Measurements from ENCODE around the gene EGR1. TPM values are rescaled to one million over a fixed set of nuclear protein-coding genes. Genes with fewer than 3 reads are reported as not detected.
"Not testable (repeated sequence)": the region's sequence is repeated elsewhere in the genome, so short reads cannot be mapped to it uniquely, and the experiment has no call there.

The EGR1 gene
- total RNA-seq, 3 donors from 2014 or later, result 16.8 to 90.0 (median 23.5) TPM

- Histone ChIP-seq H3K9me3 (no peaks in the 10 kb centered on the region), H3K4me3 (no peak overlapping the region), H3K36me3 (ENCODE audit: low read depth) (peaks cover 8% of the 10 kb centered on the region), H3K4me1 (ENCODE audit: low read depth) (no peaks in the 10 kb centered on the region)
- ATAC-seq, result peak; percentile 88
- peak in 1 of 3 donors; percentile 47 for DNase-seq
- TF ChIP-seq CTCF (IDR thresholded peaks at IDR 0.05), result peak; percentile 43
- intact Hi-C loops (cut with DNase I, micrococcal nuclease), result loop anchor here (5.0 to 10.0 kb wide), 2 partner anchors 49 to 51 kb away; no protein-coding TSS in a partner anchor
These were observed 38.4 kb downstream of the EGR1 start for GRCh38 chr5:138503487-138504270.

- ATAC-seq (no peak), DNase-seq (no peak)
- no peak for TF ChIP-seq CTCF (IDR thresholded peaks at IDR 0.05)
- H3K9me3 ChIP-seq, result no peaks in the 10 kb centered on the region
- H3K4me3 ChIP-seq, result no peak overlapping the region
- intact Hi-C loops (cut with DNase I, micrococcal nuclease), result loop anchor here (5.0 to 10.0 kb wide), 2 partner anchors 50 to 52 kb away; no protein-coding TSS in a partner anchor
- H3K4me1 ChIP-seq (ENCODE audit: low read depth), result no peaks in the 10 kb centered on the region
- peaks cover 8% of the 10 kb centered on the region for H3K36me3 ChIP-seq (ENCODE audit: low read depth)
These were observed 39.5 kb downstream of the EGR1 start for GRCh38 chr5:138504799-138505198.

- no peaks in the 10 kb centered on the region for H3K4me1 ChIP-seq (ENCODE audit: low read depth)
- no peak overlapping the region for H3K4me3 ChIP-seq
- peaks cover 9% of the 10 kb centered on the region for H3K36me3 ChIP-seq (ENCODE audit: low read depth)
- intact Hi-C loops (cut with DNase I, micrococcal nuclease), result loop anchor here in 1 of 2 donors (10.0 kb wide), 1 partner anchor 52 kb away; no protein-coding TSS in a partner anchor
- no peaks in the 10 kb centered on the region for H3K9me3 ChIP-seq
- ATAC-seq (no peak), DNase-seq (no peak)
- TF ChIP-seq CTCF (IDR thresholded peaks at IDR 0.05), result no peak
These were observed 41.4 kb downstream of the EGR1 start for GRCh38 chr5:138506370-138507306.

- not testable (repeated sequence) for H3K9me3 ChIP-seq; ATAC-seq; H3K4me1 ChIP-seq (ENCODE audit: low read depth); DNase-seq; H3K4me3 ChIP-seq
- H3K36me3 ChIP-seq (ENCODE audit: low read depth), result peaks cover 12% of the 10 kb centered on the region
- intact Hi-C loops (cut with DNase I, micrococcal nuclease), result loop anchor here in 1 of 2 donors (10.0 kb wide), 1 partner anchor 53 kb away; no protein-coding TSS in a partner anchor
These were observed 42.2 kb downstream of the EGR1 start for GRCh38 chr5:138507485-138507884.

GRCh38 chr5:138508958-138509357, 43.7 kb downstream of the EGR1 start:
- H3K4me3 ChIP-seq, result no peak overlapping the region
- no peak for TF ChIP-seq CTCF (IDR thresholded peaks at IDR 0.05)
- no peaks in the 10 kb centered on the region for H3K9me3 ChIP-seq
- H3K4me1 ChIP-seq (ENCODE audit: low read depth), result no peaks in the 10 kb centered on the region
- intact Hi-C loops (cut with DNase I, micrococcal nuclease), result loop anchor here in 1 of 2 donors (10.0 kb wide), 1 partner anchor 54 kb away; no protein-coding TSS in a partner anchor
- no peak for DNase-seq
- no peak for ATAC-seq
- H3K36me3 ChIP-seq (ENCODE audit: low read depth), result peaks cover 12% of the 10 kb centered on the region

All from mucosa of descending colon (tissue), 3 donors.